ENCODE measurements around the gene SEM1.
"Not testable (repeated sequence)": the region's sequence is repeated elsewhere in the genome, so short reads cannot be mapped to it uniquely, and the experiment has no call there.

SEM1 gene

DNA sequence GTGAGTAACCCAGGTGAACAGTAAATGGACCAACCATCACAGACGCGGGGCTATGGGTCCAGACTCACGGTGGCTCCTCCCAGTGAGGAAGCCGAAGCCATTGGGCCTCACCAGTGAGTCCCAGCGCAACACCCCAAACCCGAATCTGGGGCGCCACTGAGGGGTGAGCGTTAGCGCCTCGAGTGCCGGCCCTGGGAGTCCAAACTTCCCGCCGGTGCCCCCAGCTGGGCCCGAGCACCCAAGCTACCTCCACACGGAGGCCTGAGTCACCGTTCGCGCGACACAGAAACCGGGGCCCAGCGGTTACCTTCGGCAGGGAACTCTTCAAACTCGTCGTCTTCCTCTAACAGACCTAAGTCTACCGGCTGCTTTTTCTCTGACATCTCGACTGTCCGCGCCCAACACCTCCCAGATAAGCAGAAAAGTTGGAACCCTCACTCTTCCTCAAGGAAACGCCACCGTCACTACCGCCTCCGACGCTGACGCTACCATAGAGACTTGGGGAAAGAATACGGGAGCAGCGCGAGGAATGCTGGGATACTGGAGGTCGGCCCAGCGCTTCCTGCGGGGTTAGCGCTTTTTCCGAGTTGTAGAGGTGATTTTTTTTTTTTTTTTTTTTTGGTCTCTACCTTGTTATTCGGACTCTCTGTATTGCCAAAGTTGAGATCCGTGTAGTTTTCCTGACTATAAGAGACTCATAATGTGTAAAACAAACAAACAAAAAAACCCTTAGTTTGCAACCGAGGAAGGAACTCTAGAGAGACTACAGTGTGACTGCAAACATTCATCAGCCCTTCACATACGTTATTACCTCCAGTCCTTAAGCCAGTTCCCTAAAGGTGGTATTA is at the start of gene SEM1:
SEM1 (minus strand) TSS at position 466 of the 848 bp plus-strand sequence; CDS start at position 383, 83 bp downstream.
- Histone ChIP-seq H3K27me3 (ENCODE audit: low read depth, low read length) (no peaks in the 10 kb centered on the region), H3K4me3 (ENCODE audit: low read depth in 1 of 2, low read length in 2 of 2) (peak within 1 kb of the TSS; percentile 89 to 96), H3K36me3 (ENCODE audit: control insufficient read depth in 1 of 2, insufficient read depth in 2 of 2, low read length in 2 of 2) (peaks cover 0 to 5% of the 10 kb centered on the region in 2 donors), H3K4me1 (ENCODE audit: control insufficient read depth in 1 of 2, insufficient read depth in 2 of 2, low read length in 2 of 2) (peaks cover 3 to 18% of the 10 kb centered on the region in 2 donors), H3K27ac (ENCODE audit: low read length) (peak within 1 kb of the TSS; percentile 88), H3K9me3 (ENCODE audit: control insufficient read depth in 1 of 2, low read length in 2 of 2) (peaks cover 0 to 8% of the 10 kb centered on the region in 2 donors)

DNA sequence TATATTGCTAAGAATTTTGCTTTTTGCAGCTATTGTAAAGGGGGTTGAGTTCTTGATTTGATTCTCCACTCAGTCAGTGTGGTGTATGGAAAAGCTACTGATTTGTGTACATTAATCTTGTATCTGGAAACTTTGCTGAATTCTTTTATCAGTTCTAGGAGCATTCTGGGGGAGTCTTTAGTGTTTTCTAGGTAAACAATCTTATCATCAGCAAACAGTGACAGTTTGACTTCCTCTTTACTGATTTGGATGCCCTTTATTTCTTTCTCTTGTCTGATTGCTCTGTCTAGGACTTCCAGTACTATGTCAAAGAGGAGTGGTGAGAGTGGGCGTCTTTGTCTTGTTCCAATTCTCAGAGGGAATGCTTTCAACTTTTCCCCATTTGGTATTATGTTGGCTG is 48.2 kb upstream of the SEM1 start:
- not testable (repeated sequence) for H3K4me1 ChIP-seq (ENCODE audit: control insufficient read depth in 1 of 2, insufficient read depth in 2 of 2, low read length in 2 of 2); H3K27me3 ChIP-seq (ENCODE audit: low read depth, low read length); H3K36me3 ChIP-seq (ENCODE audit: control insufficient read depth in 1 of 2, insufficient read depth in 2 of 2, low read length in 2 of 2); H3K27ac ChIP-seq (ENCODE audit: low read length); H3K4me3 ChIP-seq (ENCODE audit: low read depth in 1 of 2, low read length in 2 of 2); H3K9me3 ChIP-seq (ENCODE audit: control insufficient read depth in 1 of 2, low read length in 2 of 2)

DNA sequence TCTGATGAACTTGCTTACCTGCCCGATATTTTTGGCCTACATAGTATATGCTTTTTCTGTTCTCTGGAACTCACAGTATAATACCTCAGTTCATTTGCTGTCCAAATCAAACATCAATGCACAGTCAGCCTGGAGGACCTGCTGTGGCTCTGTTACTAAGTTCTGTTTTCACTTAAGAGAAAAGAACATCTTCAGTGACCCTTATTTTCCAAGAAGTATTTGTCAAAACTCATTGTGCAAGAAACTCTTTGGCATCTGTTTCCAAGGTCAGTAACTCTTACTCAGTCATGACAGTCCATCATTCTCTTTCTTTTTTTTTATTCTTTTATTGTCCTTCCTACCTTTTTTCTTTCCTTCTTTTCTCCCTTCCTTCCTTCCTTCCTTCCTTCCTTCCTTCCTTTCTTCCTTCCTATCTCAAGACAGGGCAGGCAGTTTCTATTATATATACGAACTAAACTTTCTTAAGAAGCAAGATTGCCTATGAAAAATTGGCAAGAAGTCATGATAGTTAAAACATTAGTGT is 37.8 kb upstream of the SEM1 start:
- no peak overlapping the region for H3K27ac ChIP-seq (ENCODE audit: low read length)
- H3K27me3 ChIP-seq (ENCODE audit: low read depth, low read length): no peaks in the 10 kb centered on the region
- H3K36me3 ChIP-seq (ENCODE audit: control insufficient read depth in 1 of 2, insufficient read depth in 2 of 2, low read length in 2 of 2): no peaks in the 10 kb centered on the region
- no peaks in the 10 kb centered on the region for H3K4me1 ChIP-seq (ENCODE audit: control insufficient read depth in 1 of 2, insufficient read depth in 2 of 2, low read length in 2 of 2)
- H3K4me3 ChIP-seq (ENCODE audit: low read depth in 1 of 2, low read length in 2 of 2): no peak overlapping the region
- H3K9me3 ChIP-seq (ENCODE audit: control insufficient read depth in 1 of 2, low read length in 2 of 2): no peaks in the 10 kb centered on the region

DNA sequence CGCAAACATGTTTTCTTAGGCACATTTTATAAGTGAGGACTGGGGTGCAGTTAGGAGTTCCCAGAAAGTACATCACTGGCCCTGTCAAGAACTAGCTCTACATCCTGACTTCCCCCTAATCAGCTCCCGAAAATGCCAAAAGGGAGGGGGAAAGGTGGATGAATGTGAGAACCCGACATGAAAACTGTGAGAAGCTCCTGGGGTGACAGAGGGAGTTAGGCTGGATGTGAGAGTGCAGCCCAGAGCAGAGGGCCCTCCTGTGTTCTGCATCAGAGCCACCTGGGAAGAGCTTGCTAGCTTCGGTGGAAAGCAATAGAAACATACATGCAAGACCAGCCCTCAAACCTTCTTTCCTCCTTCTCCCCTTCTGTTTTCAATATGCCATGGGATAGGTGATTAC is 30.5 kb upstream of the SEM1 start:
- H3K27me3 ChIP-seq (ENCODE audit: low read depth, low read length): no peaks in the 10 kb centered on the region
- H3K9me3 ChIP-seq (ENCODE audit: control insufficient read depth in 1 of 2, low read length in 2 of 2): no peaks in the 10 kb centered on the region
- H3K4me1 ChIP-seq (ENCODE audit: control insufficient read depth in 1 of 2, insufficient read depth in 2 of 2, low read length in 2 of 2): no peaks in the 10 kb centered on the region

GRCh38 chr7:96739609-96740008 is 30.0 kb upstream of the SEM1 start:
- Histone ChIP-seq H3K9me3 (ENCODE audit: control insufficient read depth in 1 of 2, low read length in 2 of 2) (no peaks in the 10 kb centered on the region), H3K36me3 (ENCODE audit: control insufficient read depth in 1 of 2, insufficient read depth in 2 of 2, low read length in 2 of 2) (no peaks in the 10 kb centered on the region), H3K27me3 (ENCODE audit: low read depth, low read length) (no peaks in the 10 kb centered on the region), H3K4me3 (ENCODE audit: low read depth in 1 of 2, low read length in 2 of 2) (no peak overlapping the region), H3K4me1 (ENCODE audit: control insufficient read depth in 1 of 2, insufficient read depth in 2 of 2, low read length in 2 of 2) (no peaks in the 10 kb centered on the region), H3K27ac (ENCODE audit: low read length) (no peak overlapping the region)

More for the DNA sequence above, 30.5 kb upstream of the SEM1 start:
- Histone ChIP-seq H3K27ac (ENCODE audit: low read length) (no peak overlapping the region), H3K36me3 (ENCODE audit: control insufficient read depth in 1 of 2, insufficient read depth in 2 of 2, low read length in 2 of 2) (no peaks in the 10 kb centered on the region), H3K4me3 (ENCODE audit: low read depth in 1 of 2, low read length in 2 of 2) (no peak overlapping the region)

DNA sequence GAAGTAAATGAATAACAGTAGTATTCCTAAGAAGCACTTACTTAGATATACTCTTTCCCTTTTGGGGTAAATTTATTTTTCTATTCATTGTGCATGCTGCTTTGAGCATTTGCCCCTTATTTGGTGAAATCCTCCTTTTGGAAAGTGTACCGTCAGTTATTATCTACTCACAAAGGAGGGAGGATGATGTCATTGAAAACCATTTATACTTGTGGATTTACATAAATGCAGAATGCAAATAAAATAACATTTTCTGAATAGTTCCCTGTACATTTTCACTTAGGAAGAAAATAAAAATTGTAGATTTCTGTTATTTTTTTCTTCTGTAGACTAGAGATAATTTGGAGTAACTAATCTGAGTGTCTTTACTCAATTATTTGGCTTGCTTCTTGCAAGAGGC is 29.5 kb upstream of the SEM1 start:
- Histone ChIP-seq H3K4me1 (ENCODE audit: control insufficient read depth in 1 of 2, insufficient read depth in 2 of 2, low read length in 2 of 2) (no peaks in the 10 kb centered on the region), H3K4me3 (ENCODE audit: low read depth in 1 of 2, low read length in 2 of 2) (no peak overlapping the region), H3K36me3 (ENCODE audit: control insufficient read depth in 1 of 2, insufficient read depth in 2 of 2, low read length in 2 of 2) (no peaks in the 10 kb centered on the region), H3K27me3 (ENCODE audit: low read depth, low read length) (no peaks in the 10 kb centered on the region), H3K9me3 (ENCODE audit: control insufficient read depth in 1 of 2, low read length in 2 of 2) (no peaks in the 10 kb centered on the region), H3K27ac (ENCODE audit: low read length) (no peak overlapping the region)

DNA sequence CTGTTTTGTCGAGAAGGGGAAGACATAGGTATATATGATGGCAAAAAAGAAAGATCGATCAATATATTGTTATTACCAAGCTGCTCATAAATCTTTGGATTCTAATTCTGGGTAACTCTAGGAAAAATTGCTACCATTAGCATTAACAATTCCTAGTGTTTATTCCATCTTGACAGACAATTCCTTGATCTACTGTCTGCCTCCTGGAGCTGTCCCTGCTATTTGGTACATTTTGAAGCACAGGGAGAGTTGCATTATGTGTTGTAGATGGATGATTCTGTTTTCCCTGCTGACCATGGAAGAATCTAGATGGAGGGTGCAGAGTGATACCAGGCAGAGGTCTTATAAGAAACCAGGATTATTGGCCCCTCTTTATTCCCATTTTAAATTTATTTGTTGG is 29.1 kb upstream of the SEM1 start:
- Histone ChIP-seq H3K27me3 (ENCODE audit: low read depth, low read length) (no peaks in the 10 kb centered on the region), H3K4me3 (ENCODE audit: low read depth in 1 of 2, low read length in 2 of 2) (no peak overlapping the region), H3K27ac (ENCODE audit: low read length) (no peak overlapping the region), H3K4me1 (ENCODE audit: control insufficient read depth in 1 of 2, insufficient read depth in 2 of 2, low read length in 2 of 2) (no peaks in the 10 kb centered on the region), H3K36me3 (ENCODE audit: control insufficient read depth in 1 of 2, insufficient read depth in 2 of 2, low read length in 2 of 2) (no peaks in the 10 kb centered on the region), H3K9me3 (ENCODE audit: control insufficient read depth in 1 of 2, low read length in 2 of 2) (no peaks in the 10 kb centered on the region)

- no peak overlapping the region for H3K4me3 ChIP-seq (ENCODE audit: low read depth in 1 of 2, low read length in 2 of 2)
- no peaks in the 10 kb centered on the region for H3K4me1 ChIP-seq (ENCODE audit: control insufficient read depth in 1 of 2, insufficient read depth in 2 of 2, low read length in 2 of 2)
- H3K27me3 ChIP-seq (ENCODE audit: low read depth, low read length): no peaks in the 10 kb centered on the region
- no peaks in the 10 kb centered on the region for H3K36me3 ChIP-seq (ENCODE audit: control insufficient read depth in 1 of 2, insufficient read depth in 2 of 2, low read length in 2 of 2)
- H3K9me3 ChIP-seq (ENCODE audit: control insufficient read depth in 1 of 2, low read length in 2 of 2): no peaks in the 10 kb centered on the region
- no peak overlapping the region for H3K27ac ChIP-seq (ENCODE audit: low read length)
Measured at GRCh38 chr7:96737545-96738050, 28.0 kb upstream of the SEM1 start.

- H3K36me3 ChIP-seq (ENCODE audit: control insufficient read depth in 1 of 2, insufficient read depth in 2 of 2, low read length in 2 of 2): no peaks in the 10 kb centered on the region
- no peak overlapping the region for H3K27ac ChIP-seq (ENCODE audit: low read length)
- H3K27me3 ChIP-seq (ENCODE audit: low read depth, low read length): no peaks in the 10 kb centered on the region
- H3K9me3 ChIP-seq (ENCODE audit: control insufficient read depth in 1 of 2, low read length in 2 of 2): no peaks in the 10 kb centered on the region
- no peaks in the 10 kb centered on the region for H3K4me1 ChIP-seq (ENCODE audit: control insufficient read depth in 1 of 2, insufficient read depth in 2 of 2, low read length in 2 of 2)
- no peak overlapping the region for H3K4me3 ChIP-seq (ENCODE audit: low read depth in 1 of 2, low read length in 2 of 2)
Measured at GRCh38 chr7:96734343-96734742, 24.7 kb upstream of the SEM1 start.

- no peaks in the 10 kb centered on the region for H3K9me3 ChIP-seq (ENCODE audit: control insufficient read depth in 1 of 2, low read length in 2 of 2)
- H3K36me3 ChIP-seq (ENCODE audit: control insufficient read depth in 1 of 2, insufficient read depth in 2 of 2, low read length in 2 of 2): no peaks in the 10 kb centered on the region
- no peak overlapping the region for H3K4me3 ChIP-seq (ENCODE audit: low read depth in 1 of 2, low read length in 2 of 2)
- no peaks in the 10 kb centered on the region for H3K4me1 ChIP-seq (ENCODE audit: control insufficient read depth in 1 of 2, insufficient read depth in 2 of 2, low read length in 2 of 2)
- H3K27me3 ChIP-seq (ENCODE audit: low read depth, low read length): no peaks in the 10 kb centered on the region
- H3K27ac ChIP-seq (ENCODE audit: low read length): no peak overlapping the region
Measured at GRCh38 chr7:96729820-96730219, 20.2 kb upstream of the SEM1 start.

GRCh38 chr7:96728139-96728538 is 18.5 kb upstream of the SEM1 start:
- H3K27ac ChIP-seq (ENCODE audit: low read length): no peak overlapping the region
- no peaks in the 10 kb centered on the region for H3K4me1 ChIP-seq (ENCODE audit: control insufficient read depth in 1 of 2, insufficient read depth in 2 of 2, low read length in 2 of 2)
- H3K36me3 ChIP-seq (ENCODE audit: control insufficient read depth in 1 of 2, insufficient read depth in 2 of 2, low read length in 2 of 2): no peaks in the 10 kb centered on the region
- no peak overlapping the region for H3K4me3 ChIP-seq (ENCODE audit: low read depth in 1 of 2, low read length in 2 of 2)
- H3K9me3 ChIP-seq (ENCODE audit: control insufficient read depth in 1 of 2, low read length in 2 of 2): no peaks in the 10 kb centered on the region
- H3K27me3 ChIP-seq (ENCODE audit: low read depth, low read length): no peaks in the 10 kb centered on the region

All from muscle layer of duodenum (tissue), 2 donors.